ENCODE results near the gene ZNF282. TPM values are rescaled to one million over a fixed set of nuclear protein-coding genes. Genes with fewer than 3 reads are reported as not detected.

ZNF282 gene
- total and polyA plus RNA-seq, 9 of the 15 experiments (the other 6 are each of a cell fraction or from before 2014, with no cell fraction given), result 0.76 to 58.6 (median 17.4) TPM

GRCh38 chr7:149147072-149147751 lies 48.1 kb upstream of the ZNF282 start, which contains the start of gene ZNF398 (continued):
- TF ChIP-seq CLOCK (CRISPR knock-in tag; IDR thresholded peaks at IDR 0.05; ENCODE audit: borderline replicate concordance) (no peak), ZNF778 (CRISPR knock-in tag; IDR thresholded peaks at IDR 0.05) (no peak), CREB5 (CRISPR knock-in tag; IDR thresholded peaks at IDR 0.05) (no peak), THRA (IDR thresholded peaks at IDR 0.05) (no peak), BRF1 (IDR thresholded peaks at IDR 0.05; ENCODE audit: borderline replicate concordance, extremely low read depth, insufficient read length) (no peak), ZBTB1 (CRISPR knock-in tag; IDR thresholded peaks at IDR 0.05; ENCODE audit: borderline replicate concordance, low read depth) (peak; percentile 88), NR2F6 (CRISPR knock-in tag; IDR thresholded peaks at IDR 0.05) (no peak), ZFP36 (IDR thresholded peaks at IDR 0.05; ENCODE audit: low read depth, low read length, partially characterized antibody) (peak; percentile 20), STAT5A (IDR thresholded peaks at IDR 0.05; ENCODE audit: borderline replicate concordance, low read length) (peak; percentile 29; the same call in 1 of the 2 replicates), ATF1 (CRISPR knock-in tag; IDR thresholded peaks at IDR 0.05) (peak; percentile 7; the same call in 1 of the 2 replicates), ATF1 (tag; IDR thresholded peaks at IDR 0.05) (peak; percentile 4; the same call in 1 of the 2 replicates), TEAD1 (CRISPR knock-in tag; IDR thresholded peaks at IDR 0.05) (0 out of 4 replicates have a peak, but pooled peaks of 1 of the 2 experiments have one; percentile 20), IFI16 (CRISPR knock-in tag; IDR thresholded peaks at IDR 0.05) (no peak), GTF2F1 (IDR thresholded peaks at IDR 0.05; ENCODE audit: low read depth, low read length) (no peak), E4F1 (CRISPR knock-in tag; IDR thresholded peaks at IDR 0.05; ENCODE audit: borderline replicate concordance) (no peak), THRB (CRISPR knock-in tag; conservative IDR thresholded peaks at IDR 0.05) (peak; percentile 60; the same call in 1 of the 2 replicates), TEAD4 (IDR thresholded peaks at IDR 0.05; ENCODE audit: low read length) (peak; percentile 12; the same call in 1 of the 2 replicates), TEAD4 (CRISPR knock-in tag; IDR thresholded peaks at IDR 0.05; ENCODE audit: borderline replicate concordance) (no peak), TCF7L2 (IDR thresholded peaks at IDR 0.05; ENCODE audit: low read depth, low read length) (no peak)
